Smooth muscle cell (in vitro differentiated cells): ENCODE measurements around the gene C11orf58. TPM values are rescaled to one million over a fixed set of nuclear protein-coding genes. Genes with fewer than 3 reads are reported as not detected.

Source experiments
- DNase-seq: peaks from one replicate; lab custom pipeline; 2025; ENCODE audit not compliant: unreplicated experiment; lab: John Stamatoyannopoulos, UW
- H2AFZ ChIP-seq: fragments of 200-600 bp; sonication (generic); 2 replicates; pipeline ENCODE4 v1.6.0; 2016; ENCODE audit warnings: antibody characterized with exemption, low read depth, mild to moderate bottlenecking
- H3F3A ChIP-seq: fragments of 200-600 bp; sonication (generic); 2 replicates; pipeline ENCODE4 v1.6.0; 2017; ENCODE audit warnings: antibody characterized with exemption, low read depth
- H3K27ac ChIP-seq: fragments of 200-600 bp; sonication (generic); 2 replicates; pipeline ENCODE4 v1.5.1; 2016; ENCODE audit warnings: low read depth, mild to moderate bottlenecking
- H3K27me3 ChIP-seq: fragments of 200-600 bp; sonication (generic); 2 replicates; pipeline ENCODE4 v1.6.1; 2016; ENCODE audit warnings: low read depth, mild to moderate bottlenecking
- H3K36me3 ChIP-seq: fragments of 200-600 bp; sonication (generic); 2 replicates; pipeline ENCODE4 v1.5.1; 2016; ENCODE audit warnings: low read depth
- H3K4me1 ChIP-seq: fragments of 200-600 bp; sonication (generic); 2 replicates; pipeline ENCODE4 v1.5.1; 2016; ENCODE audit warnings: low read depth
- H3K4me2 ChIP-seq: fragments of 200-600 bp; sonication (generic); 2 replicates; pipeline ENCODE4 v1.6.0; 2016; ENCODE audit warnings: mild to moderate bottlenecking
- H3K4me3 ChIP-seq: fragments of 200-600 bp; sonication (generic); 2 replicates; pipeline ENCODE4 v1.5.1; 2016; ENCODE audit warnings: mild to moderate bottlenecking
- H3K79me2 ChIP-seq: fragments of 200-600 bp; sonication (generic); 2 replicates; pipeline ENCODE4 v1.6.0; 2016; ENCODE audit warnings: low read depth, mild to moderate bottlenecking
- H3K9ac ChIP-seq: fragments of 200-600 bp; sonication (generic); 2 replicates; pipeline ENCODE4 v1.6.0; 2016; ENCODE audit warnings: low read depth
- H3K9me3 ChIP-seq: fragments of 200-600 bp; sonication (generic); replicated peaks from 2 replicates; pipeline ENCODE4 v1.5.1; 2016; ENCODE audit warnings: low read depth
- H4K20me1 ChIP-seq: fragments of 200-600 bp; sonication (generic); 2 replicates; pipeline ENCODE4 v1.6.0; 2016; ENCODE audit warnings: low read depth
- CTCF ChIP-seq: fragments of 200-600 bp; sonication (generic); IDR thresholded peaks from 2 replicates; pipeline ENCODE4 v1.5.1; 2017; ENCODE audit warnings: borderline replicate concordance, mild to moderate bottlenecking, antibody characterized with exemption; ENCODE audit not compliant: insufficient read depth, poor library complexity, severe bottlenecking
- WGBS: methylation state at CpG from one replicate; pipeline ENCODE4 v1.1.7; 2016; ENCODE audit warnings: low lambda C conversion rate; 5-methylcytosine and 5-hydroxymethylcytosine counted together
- polyA plus RNA-seq: library from polyadenylated mRNA; unstranded; fragments of >200 nt; fragmentation: Nextera tagmentation; extraction: Ambion mirVana; gene quantifications from 2 replicates; pipeline ENCODE4 v1.2.1, GENCODE V29; 2016
- total RNA-seq: library from RNA; depleted of rRNA; stranded (reverse); fragments of >200 nt; gene quantifications from 2 replicates; pipeline ENCODE4 v1.2.3, GENCODE V29; 2014

Gene C11orf58
- total and polyA plus RNA-seq, 2 experiments from 2014 or later, result 174 to 183 TPM

- H3F3A ChIP-seq, result no peaks in the 10 kb centered on the region
- H3K27me3 ChIP-seq, result no peaks in the 10 kb centered on the region
- H3K79me2 ChIP-seq, result no peaks in the 10 kb centered on the region
- no peaks in the 10 kb centered on the region for H3K9me3 ChIP-seq
- no peak for DNase-seq
- no peak overlapping the region for H2AFZ ChIP-seq
- no peak for TF ChIP-seq CTCF
- no peaks in the 10 kb centered on the region for H4K20me1 ChIP-seq
- no peak overlapping the region for H3K27ac ChIP-seq
- H3K36me3 ChIP-seq, result no peaks in the 10 kb centered on the region
- H3K4me2 ChIP-seq, result no peak overlapping the region
- no peak overlapping the region for H3K4me3 ChIP-seq
- no peak overlapping the region for H3K9ac ChIP-seq
- no peaks in the 10 kb centered on the region for H3K4me1 ChIP-seq
- WGBS, result 76% methylated on average over 11 of the region's 11 CpGs
Observed at GRCh38 chr11:16770016-16770415, 31.6 kb downstream of the C11orf58 start.

- Histone ChIP-seq H3K4me2 (no peak overlapping the region), H3K27me3 (no peaks in the 10 kb centered on the region), H3K27ac (no peak overlapping the region), H3K36me3 (no peaks in the 10 kb centered on the region), H2AFZ (no peak overlapping the region), H3K79me2 (no peaks in the 10 kb centered on the region), H3F3A (no peaks in the 10 kb centered on the region), H3K4me3 (no peak overlapping the region), H3K4me1 (no peaks in the 10 kb centered on the region), H4K20me1 (no peaks in the 10 kb centered on the region), H3K9ac (no peak overlapping the region), H3K9me3 (no peaks in the 10 kb centered on the region)
- DNase-seq, result no peak
- TF ChIP-seq CTCF, result no peak
- WGBS, result 92% methylated on average over 12 of the region's 12 CpGs
Observed at GRCh38 chr11:16771350-16772140, 33.1 kb downstream of the C11orf58 start.

GRCh38 chr11:16772141-16772512 is 33.7 kb downstream of the C11orf58 start:
- 100% methylated on average over 2 of the region's 2 CpGs for WGBS
- H3K27me3 ChIP-seq, result no peaks in the 10 kb centered on the region
- H3F3A ChIP-seq, result no peaks in the 10 kb centered on the region
- no peak for TF ChIP-seq CTCF
- H3K4me2 ChIP-seq, result no peak overlapping the region
- no peak for DNase-seq
- H3K79me2 ChIP-seq, result no peaks in the 10 kb centered on the region
- H3K36me3 ChIP-seq, result no peaks in the 10 kb centered on the region
- no peaks in the 10 kb centered on the region for H3K9me3 ChIP-seq
- no peak overlapping the region for H2AFZ ChIP-seq
- no peak overlapping the region for H3K27ac ChIP-seq
- H3K4me3 ChIP-seq, result no peak overlapping the region
- no peaks in the 10 kb centered on the region for H4K20me1 ChIP-seq
- H3K4me1 ChIP-seq, result no peaks in the 10 kb centered on the region
- no peak overlapping the region for H3K9ac ChIP-seq
